Ovary (tissue), 9 donors: ENCODE data around the gene FAM184B. TPM values are rescaled to one million over a fixed set of nuclear protein-coding genes. Genes with fewer than 3 reads are reported as not detected.

Experiments
- DNase-seq, 5 donors: peaks; one replicate each; pipeline ENCODE4 v3.0.0-alpha.2; 2019 to 2020
- H3K27ac ChIP-seq, 2 donors: fragments of 200-600 bp; one replicate each; pipeline versions ENCODE4 v1.5.1 to v1.8.0; 2019 to 2022
- H3K27me3 ChIP-seq: fragments of 200-600 bp; one replicate; pipeline ENCODE4 v1.8.0; 2022
- H3K36me3 ChIP-seq: fragments of 200-600 bp; sonication (generic); one replicate; pipeline ENCODE4 v1.5.1; 2019
- H3K4me1 ChIP-seq: one replicate; pipeline ENCODE4 v1.8.1; 2013; ENCODE audit warnings: mild to moderate bottlenecking, moderate library complexity; ENCODE audit not compliant: insufficient read depth
- H3K4me3 ChIP-seq: fragments of 200-600 bp; sonication (generic); one replicate; pipeline ENCODE4 v1.5.1; 2017
- H3K9me3 ChIP-seq, 2 donors: fragments of 200-600 bp in 1 of 2; sonication (generic) in 1 of 2; one replicate each; pipeline versions ENCODE4 v1.5.1 to v1.8.1; 2013 to 2019; ENCODE audit warnings: mild to moderate bottlenecking in 1 of 2, moderate library complexity in 1 of 2
- CTCF ChIP-seq, 3 donors: fragments of 450-650 bp in 2 of 3; fragments of 200-600 bp in 1 of 3; IDR thresholded peaks; one replicate each; pipeline versions ENCODE4 v1.5.1 to v1.8.0; 2016 to 2022; ENCODE audit warnings: antibody characterized with exemption in 3 of 3, mild to moderate bottlenecking in 1 of 3
- EP300 ChIP-seq: sonication (generic); formaldehyde crosslinking; IDR thresholded peaks from one replicate; pipeline ENCODE4 v1.6.1; 2017; ENCODE audit warnings: antibody characterized with exemption
- POLR2A ChIP-seq: fragments of 450-650 bp; IDR thresholded peaks from one replicate; pipeline ENCODE4 v1.6.1; 2017; ENCODE audit warnings: antibody characterized with exemption, mild to moderate bottlenecking, moderate library complexity
- WGBS, 3 donors: extraction: QIAGEN DNeasy Blood & Tissue Kit in 1 of 3; methylation state at CpG; one replicate each; pipeline versions ENCODE4 v1.1.5 to v1.1.7; 2013 to 2017; 5-methylcytosine and 5-hydroxymethylcytosine counted together
- intact Hi-C, 4 donors: fragments of 100-400 bp; cut with DNase I; formaldehyde crosslinking; loops; one replicate each; pipeline versions ENCODE4 v1.11.0 to v1.15.1; 2022 to 2023
- polyA plus RNA-seq, 2 donors: library from polyadenylated mRNA; stranded (reverse); fragments of 200-250 nt in 1 of 2; fragments of 350-450 nt in 1 of 2; fragmentation: Illumina TruSeq in 1 of 2; extraction: RNeasy Lipid Tissue Mini Kit (QIAGEN cat#74804) in 1 of 2; gene quantifications; one replicate each; pipeline ENCODE4 v1.2.3, GENCODE V29; 2013 to 2014
- total RNA-seq, 7 donors: library from RNA; depleted of rRNA in 2 of 7; stranded (reverse); fragments of >200 nt in 2 of 7; fragmentation: NEBNext Ultra II Directional in 3 of 7; extraction: Animal tissue kit (Norgen Biotek cat#: 25700) in 3 of 7; gene quantifications; one replicate each; pipeline versions ENCODE4 v1.1.0 to v1.2.4, GENCODE V29; 2016 to 2023
- donor health status: DM: no; HTN: no; CAD: no; lungs with moderate emphysema.
- donor health status: DM: no; HTN: no; CAD: no.
- donor health status: Bipolar disorder and iron deficiency.
- donor health status: DM: yes; HTN: yes; CAD: no.
- donor health status: DM: no; HTN: no; CAD: no.
- donor health status: DM: yes; HTN: yes; CAD: no.

FAM184B gene
- total and polyA plus RNA-seq, 9 donors, result 0.03 to 0.17 (median 0.04) TPM; not detected in 5

- TF ChIP-seq POLR2A (no peak), EP300 (no peak), CTCF (IDR thresholded peaks at IDR 0.05) (no peak)
- peak overlapping the region; percentile 24 for H3K4me3 ChIP-seq
- no peaks in the 10 kb centered on the region for H3K27me3 ChIP-seq
- WGBS, 3 donors, result 6 to 9% (median 6%) methylated on average over 31 of the region's 31 CpGs
- no peaks in the 10 kb centered on the region for H3K9me3 ChIP-seq
- no peaks in the 10 kb centered on the region for H3K36me3 ChIP-seq
- intact Hi-C loops, result no loop called here
- no peak overlapping the region for H3K27ac ChIP-seq
- no peak for DNase-seq
- H3K4me1 ChIP-seq, result peaks cover 7% of the 10 kb centered on the region
These were observed 721 bp downstream of the FAM184B start for GRCh38 chr4:17780501-17781299.

GRCh38 chr4:17778431-17778830 lies 3.0 kb downstream of the FAM184B start:
- Histone ChIP-seq H3K27me3 (no peaks in the 10 kb centered on the region), H3K4me3 (no peak overlapping the region), H3K36me3 (no peaks in the 10 kb centered on the region), H3K27ac (no peak overlapping the region), H3K9me3 (no peaks in the 10 kb centered on the region), H3K4me1 (peaks cover 7% of the 10 kb centered on the region)
- no peak for DNase-seq
- TF ChIP-seq CTCF (IDR thresholded peaks at IDR 0.05) (no peak), POLR2A (no peak), EP300 (no peak)
- intact Hi-C loops, result no loop called here
- WGBS, 3 donors, result 79 to 96% (median 81%) methylated on average over 3 of the region's 3 CpGs

GRCh38 chr4:17773135-17773698 lies 8.2 kb downstream of the FAM184B start:
- Histone ChIP-seq H3K27ac (no peak overlapping the region), H3K36me3 (no peaks in the 10 kb centered on the region), H3K4me1 (no peaks in the 10 kb centered on the region), H3K4me3 (no peak overlapping the region), H3K27me3 (no peaks in the 10 kb centered on the region), H3K9me3 (no peaks in the 10 kb centered on the region)
- 81 to 85% (median 82%) methylated on average over 10 of the region's 10 CpGs for WGBS, 3 donors
- TF ChIP-seq POLR2A, result no peak
- intact Hi-C loops, result no loop called here
- DNase-seq, result no peak

- no peaks in the 10 kb centered on the region for H3K27me3 ChIP-seq
- 23 to 41% (median 34%) methylated on average over 8 of the region's 8 CpGs for WGBS, 3 donors
- no peak for DNase-seq
- intact Hi-C loops, result no loop called here
- no peak for TF ChIP-seq CTCF (IDR thresholded peaks at IDR 0.05)
- no peak for TF ChIP-seq POLR2A
- no peak for TF ChIP-seq EP300
- no peaks in the 10 kb centered on the region for H3K4me1 ChIP-seq
- no peak overlapping the region for H3K27ac ChIP-seq
- H3K36me3 ChIP-seq, result no peaks in the 10 kb centered on the region
- no peak overlapping the region for H3K4me3 ChIP-seq
- H3K9me3 ChIP-seq, result no peaks in the 10 kb centered on the region
These were observed 10.0 kb downstream of the FAM184B start for GRCh38 chr4:17771284-17771908.

- Histone ChIP-seq H3K27ac (no peak overlapping the region), H3K4me3 (no peak overlapping the region), H3K4me1 (no peaks in the 10 kb centered on the region), H3K27me3 (no peaks in the 10 kb centered on the region), H3K36me3 (no peaks in the 10 kb centered on the region), H3K9me3 (no peaks in the 10 kb centered on the region)
- WGBS, 3 donors, result 58 to 65% (median 64%) methylated on average over 4 of the region's 4 CpGs
- TF ChIP-seq EP300, result no peak
- TF ChIP-seq POLR2A, result no peak
- no peak for TF ChIP-seq CTCF (IDR thresholded peaks at IDR 0.05)
- no peak for DNase-seq
- intact Hi-C loops, result no loop called here
These were observed 10.6 kb downstream of the FAM184B start for GRCh38 chr4:17770845-17771244.
